Liver (tissue), 9 donors: Measurements from ENCODE around the gene CISD1. TPM values are rescaled to one million over a fixed set of nuclear protein-coding genes. Genes with fewer than 3 reads are reported as not detected.

Source experiments
- DNase-seq: peaks from one replicate; pipeline ENCODE4 v3.0.0-alpha.2; 2017; ENCODE audit warnings: low spot score
- H3K27ac ChIP-seq, 2 donors: one replicate each; pipeline ENCODE4 v1.7.0; 2013; ENCODE audit warnings: inconsistent platforms in 2 of 2, low read length in 2 of 2, control low read depth in 1 of 2, low read depth in 1 of 2, mild to moderate bottlenecking in 1 of 2
- H3K27me3 ChIP-seq, 4 donors: one replicate each; pipeline versions ENCODE4 v1.6.1 to v1.7.0; 2013; ENCODE audit warnings: low read length in 3 of 4, inconsistent platforms in 1 of 4, mild to moderate bottlenecking in 1 of 4, moderate library complexity in 1 of 4; ENCODE audit not compliant: control insufficient read depth in 4 of 4, insufficient read depth in 4 of 4
- H3K36me3 ChIP-seq, 4 donors: one replicate each; pipeline versions ENCODE4 v1.6.1 to v1.7.0; 2013; ENCODE audit warnings: low read length in 3 of 4, mild to moderate bottlenecking in 3 of 4, low read depth in 1 of 4, moderate library complexity in 1 of 4; ENCODE audit not compliant: control insufficient read depth in 4 of 4, insufficient read depth in 3 of 4
- H3K4me1 ChIP-seq, 4 donors: one replicate each; pipeline versions ENCODE4 v1.6.1 to v1.7.0; 2013; ENCODE audit warnings: low read length in 3 of 4, mild to moderate bottlenecking in 3 of 4, moderate library complexity in 1 of 4; ENCODE audit not compliant: control insufficient read depth in 4 of 4, insufficient read depth in 4 of 4
- H3K4me3 ChIP-seq, 3 donors: one replicate each; pipeline versions ENCODE4 v1.6.1 to v1.7.0; 2013; ENCODE audit warnings: low read length in 3 of 3, control low read depth in 1 of 3, low read depth in 1 of 3, mild to moderate bottlenecking in 1 of 3
- H3K9ac ChIP-seq, 2 donors: one replicate each; pipeline ENCODE4 v1.7.0; 2013; ENCODE audit warnings: low read length in 2 of 2, mild to moderate bottlenecking in 2 of 2, moderate library complexity in 2 of 2, control low read depth in 1 of 2, low read depth in 1 of 2
- H3K9me3 ChIP-seq, 4 donors: one replicate each; pipeline versions ENCODE4 v1.6.1 to v1.7.0; 2013; ENCODE audit warnings: low read length in 3 of 4; ENCODE audit not compliant: control insufficient read depth in 4 of 4
- ATF3 ChIP-seq: IDR thresholded peaks from 2 replicates; pipeline ENCODE4 v1.6.1; 2016; ENCODE audit warnings: antibody characterized with exemption
- EGR1 ChIP-seq, 2 donors: IDR thresholded peaks; 2 replicates each; pipeline ENCODE4 v1.6.1; 2016 to 2018; ENCODE audit warnings: antibody characterized with exemption in 2 of 2, low read depth in 2 of 2
- FOXA1 ChIP-seq: IDR thresholded peaks from 2 replicates; pipeline ENCODE4 v1.6.1; 2016; ENCODE audit warnings: antibody characterized with exemption
- FOXA2 ChIP-seq: IDR thresholded peaks from 2 replicates; pipeline ENCODE4 v1.6.1; 2016; ENCODE audit warnings: antibody characterized with exemption
- GABPA ChIP-seq, 2 donors: IDR thresholded peaks in 1 of 2; conservative IDR thresholded peaks in 1 of 2; 2 replicates each; pipeline ENCODE4 v1.6.1; 2016; ENCODE audit warnings: antibody characterized with exemption in 2 of 2, mild to moderate bottlenecking in 1 of 2, moderate library complexity in 1 of 2
- HNF4A ChIP-seq, 2 donors: conservative IDR thresholded peaks; 2 replicates each; pipeline ENCODE4 v1.6.1; 2016; ENCODE audit warnings: antibody characterized with exemption in 2 of 2, mild to moderate bottlenecking in 2 of 2
- HNF4G ChIP-seq: IDR thresholded peaks from 2 replicates; pipeline ENCODE4 v1.6.1; 2016; ENCODE audit warnings: antibody characterized with exemption
- JUND ChIP-seq, 2 donors: IDR thresholded peaks; 2 replicates each; pipeline ENCODE4 v1.6.1; 2016; ENCODE audit warnings: antibody characterized with exemption in 2 of 2
- NR2F2 ChIP-seq: IDR thresholded peaks from 2 replicates; pipeline ENCODE4 v1.6.1; 2016; ENCODE audit warnings: antibody characterized with exemption
- RAD21 ChIP-seq, 2 donors: IDR thresholded peaks; 2 replicates each; pipeline ENCODE4 v1.6.1; 2016; ENCODE audit warnings: antibody characterized with exemption in 2 of 2, mild to moderate bottlenecking in 2 of 2
- REST ChIP-seq: IDR thresholded peaks from 2 replicates; pipeline ENCODE4 v1.6.1; 2016; ENCODE audit warnings: antibody characterized with exemption, mild to moderate bottlenecking
- RXRA ChIP-seq, 2 donors: IDR thresholded peaks; 2 replicates each; pipeline ENCODE4 v1.6.1; 2017 to 2018; ENCODE audit warnings: antibody characterized with exemption in 2 of 2, mild to moderate bottlenecking in 1 of 2
- SP1 ChIP-seq: IDR thresholded peaks from 2 replicates; pipeline ENCODE4 v1.6.1; 2018; ENCODE audit warnings: antibody characterized with exemption, mild to moderate bottlenecking
- TAF1 ChIP-seq: conservative IDR thresholded peaks from 2 replicates; pipeline ENCODE4 v1.6.1; 2016; ENCODE audit warnings: antibody characterized with exemption, mild to moderate bottlenecking
- YY1 ChIP-seq: IDR thresholded peaks from 2 replicates; pipeline ENCODE4 v1.6.1; 2016; ENCODE audit warnings: antibody characterized with exemption, mild to moderate bottlenecking
- WGBS: extraction: QIAGEN DNeasy Blood & Tissue Kit; methylation state at CpG from one replicate; pipeline ENCODE4 v1.1.7; 2013; 5-methylcytosine and 5-hydroxymethylcytosine counted together
- polyA plus RNA-seq, 2 donors: library from polyadenylated mRNA; stranded (reverse) in 1 of 2; unstranded in 1 of 2; fragments of 200-250 nt in 1 of 2; fragments of >200 nt in 1 of 2; fragmentation: Nextera tagmentation in 1 of 2; extraction: Ambion mirVana in 1 of 2; gene quantifications; one replicate each; pipeline versions ENCODE4 v1.2.1 to v1.2.3, GENCODE V29; 2013 to 2015
- total RNA-seq, 2 donors: library from RNA; depleted of rRNA; stranded (reverse); fragments of >200 nt; gene quantifications; one replicate each; pipeline ENCODE4 v1.2.3, GENCODE V29; 2014
- TF ChIP-seq, protein P1 (sequence below): IDR thresholded peaks from 2 replicates; pipeline ENCODE4 v1.6.1; 2016; ENCODE audit warnings: antibody characterized with exemption
- TF ChIP-seq, protein P2 (sequence below): IDR thresholded peaks from 2 replicates; pipeline ENCODE4 v1.6.1; 2016; ENCODE audit warnings: antibody characterized with exemption
- TF ChIP-seq, protein P3 (sequence below): fragments of 150-350 bp; IDR thresholded peaks from 2 replicates; pipeline ENCODE4 v1.5.1; 2017; ENCODE audit warnings: improper control_type of control experiment, low read depth, low read length; ENCODE audit not compliant: missing input control
- donor health status: healthy.
- donor health status: healthy.
- donor health status: healthy.
- donor health status: healthy.
- donor health status: healthy.

The CISD1 gene
- total and polyA plus RNA-seq, 4 donors, result 8.5 to 141 (median 15.5) TPM

- Histone ChIP-seq H3K4me1 (no peaks in the 10 kb centered on the region), H3K27ac (no peak overlapping the region), H3K27me3 (peaks cover 0 to 3% (median 1%) of the 10 kb centered on the region in 4 donors), H3K4me3 (no peak overlapping the region), H3K36me3 (no peaks in the 10 kb centered on the region), H3K9ac (no peak overlapping the region), H3K9me3 (no peaks in the 10 kb centered on the region)
- DNase-seq, result no peak
- TF ChIP-seq YY1 (no peak), NR2F2 (no peak), HNF4G (no peak), RAD21 (IDR thresholded peaks at IDR 0.05) (no peak), FOXA1 (no peak), GABPA (IDR thresholded peaks at IDR 0.05 in 1 of 2, conservative IDR thresholded peaks at IDR 0.05 in 1 of 2) (no peak), REST (no peak), EGR1 (IDR thresholded peaks at IDR 0.05; ENCODE audit: low read depth in 2 of 2) (no peak), RXRA (IDR thresholded peaks at IDR 0.05) (no peak), JUND (IDR thresholded peaks at IDR 0.05) (no peak), FOXA2 (no peak)
- WGBS, result 41% methylated on average over 4 of the region's 4 CpGs
These were observed 36.9 kb downstream of the CISD1 start for GRCh38 chr10:58305821-58306220.

GRCh38 chr10:58307676-58308075 lies 38.7 kb downstream of the CISD1 start:
- no peak overlapping the region for H3K4me3 ChIP-seq
- no peak overlapping the region for H3K27ac ChIP-seq
- no peaks in the 10 kb centered on the region for H3K4me1 ChIP-seq
- H3K9ac ChIP-seq, result no peak overlapping the region
- no peak for DNase-seq
- no peaks in the 10 kb centered on the region for H3K9me3 ChIP-seq
- no peaks in the 10 kb centered on the region for H3K36me3 ChIP-seq
- no peak for TF ChIP-seq JUND (IDR thresholded peaks at IDR 0.05)
- TF ChIP-seq TAF1, result no peak
- TF ChIP-seq FOXA1, result no peak
- TF ChIP-seq GABPA (IDR thresholded peaks at IDR 0.05 in 1 of 2, conservative IDR thresholded peaks at IDR 0.05 in 1 of 2), result no peak
- TF ChIP-seq ATF3, result no peak
- TF ChIP-seq RAD21 (IDR thresholded peaks at IDR 0.05), result no peak
- TF ChIP-seq HNF4A (conservative IDR thresholded peaks at IDR 0.05), result no peak
- no peak for TF ChIP-seq REST
- no peak for TF ChIP-seq SP1
- TF ChIP-seq, protein P1, sequence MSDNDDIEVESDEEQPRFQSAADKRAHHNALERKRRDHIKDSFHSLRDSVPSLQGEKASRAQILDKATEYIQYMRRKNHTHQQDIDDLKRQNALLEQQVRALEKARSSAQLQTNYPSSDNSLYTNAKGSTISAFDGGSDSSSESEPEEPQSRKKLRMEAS, result no peak
- TF ChIP-seq, protein P2, sequence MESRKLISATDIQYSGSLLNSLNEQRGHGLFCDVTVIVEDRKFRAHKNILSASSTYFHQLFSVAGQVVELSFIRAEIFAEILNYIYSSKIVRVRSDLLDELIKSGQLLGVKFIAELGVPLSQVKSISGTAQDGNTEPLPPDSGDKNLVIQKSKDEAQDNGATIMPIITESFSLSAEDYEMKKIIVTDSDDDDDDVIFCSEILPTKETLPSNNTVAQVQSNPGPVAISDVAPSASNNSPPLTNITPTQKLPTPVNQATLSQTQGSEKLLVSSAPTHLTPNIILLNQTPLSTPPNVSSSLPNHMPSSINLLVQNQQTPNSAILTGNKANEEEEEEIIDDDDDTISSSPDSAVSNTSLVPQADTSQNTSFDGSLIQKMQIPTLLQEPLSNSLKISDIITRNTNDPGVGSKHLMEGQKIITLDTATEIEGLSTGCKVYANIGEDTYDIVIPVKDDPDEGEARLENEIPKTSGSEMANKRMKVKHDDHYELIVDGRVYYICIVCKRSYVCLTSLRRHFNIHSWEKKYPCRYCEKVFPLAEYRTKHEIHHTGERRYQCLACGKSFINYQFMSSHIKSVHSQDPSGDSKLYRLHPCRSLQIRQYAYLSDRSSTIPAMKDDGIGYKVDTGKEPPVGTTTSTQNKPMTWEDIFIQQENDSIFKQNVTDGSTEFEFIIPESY, result no peak
- no peak for TF ChIP-seq EGR1 (IDR thresholded peaks at IDR 0.05; ENCODE audit: low read depth in 2 of 2)
- no peak for TF ChIP-seq FOXA2
- TF ChIP-seq, protein P3, sequence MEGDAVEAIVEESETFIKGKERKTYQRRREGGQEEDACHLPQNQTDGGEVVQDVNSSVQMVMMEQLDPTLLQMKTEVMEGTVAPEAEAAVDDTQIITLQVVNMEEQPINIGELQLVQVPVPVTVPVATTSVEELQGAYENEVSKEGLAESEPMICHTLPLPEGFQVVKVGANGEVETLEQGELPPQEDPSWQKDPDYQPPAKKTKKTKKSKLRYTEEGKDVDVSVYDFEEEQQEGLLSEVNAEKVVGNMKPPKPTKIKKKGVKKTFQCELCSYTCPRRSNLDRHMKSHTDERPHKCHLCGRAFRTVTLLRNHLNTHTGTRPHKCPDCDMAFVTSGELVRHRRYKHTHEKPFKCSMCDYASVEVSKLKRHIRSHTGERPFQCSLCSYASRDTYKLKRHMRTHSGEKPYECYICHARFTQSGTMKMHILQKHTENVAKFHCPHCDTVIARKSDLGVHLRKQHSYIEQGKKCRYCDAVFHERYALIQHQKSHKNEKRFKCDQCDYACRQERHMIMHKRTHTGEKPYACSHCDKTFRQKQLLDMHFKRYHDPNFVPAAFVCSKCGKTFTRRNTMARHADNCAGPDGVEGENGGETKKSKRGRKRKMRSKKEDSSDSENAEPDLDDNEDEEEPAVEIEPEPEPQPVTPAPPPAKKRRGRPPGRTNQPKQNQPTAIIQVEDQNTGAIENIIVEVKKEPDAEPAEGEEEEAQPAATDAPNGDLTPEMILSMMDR, result no peak
- no peak for TF ChIP-seq YY1
- no peak for TF ChIP-seq HNF4G
- 93% methylated on average over 3 of the region's 3 CpGs for WGBS
- H3K27me3 ChIP-seq, result peaks cover 0 to 3% (median 1%) of the 10 kb centered on the region in 4 donors
